ENCODE measurements around the gene PEX14.

Gene PEX14

GRCh38 chr1:10601342-10602070 lies 126.8 kb downstream of the PEX14 start:
- DNase-seq, result no peak
- in situ Hi-C loops (cut with HindIII; ENCODE audit: low pct_ligation_motif_present, low pct_unique_long_range_greater_than_20kb, low sequenced_read_pairs), result no loop called here

DNA sequence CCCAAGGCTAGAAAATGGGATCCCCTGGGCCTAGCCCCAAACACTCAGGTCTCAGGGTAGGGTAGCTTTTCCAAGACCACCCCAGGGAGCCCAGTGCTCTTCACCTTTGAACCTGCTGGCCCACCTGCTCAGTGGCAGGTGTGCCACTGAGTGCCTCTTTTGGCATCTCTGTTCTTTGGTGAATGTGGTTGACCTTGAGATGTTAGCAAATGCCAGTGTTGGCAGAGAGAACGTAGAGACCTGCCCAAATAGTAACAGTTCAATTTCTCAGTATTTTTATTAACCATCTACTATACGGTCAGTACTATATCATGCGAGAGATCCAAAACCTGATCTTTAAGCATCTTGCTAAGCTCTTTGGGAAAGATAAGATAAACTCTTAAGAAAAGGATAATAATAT lies 128.2 kb downstream of the PEX14 start:
- in situ Hi-C loops (cut with HindIII; ENCODE audit: low pct_ligation_motif_present, low pct_unique_long_range_greater_than_20kb, low sequenced_read_pairs), result no loop called here
- DNase-seq, result no peak

DNA sequence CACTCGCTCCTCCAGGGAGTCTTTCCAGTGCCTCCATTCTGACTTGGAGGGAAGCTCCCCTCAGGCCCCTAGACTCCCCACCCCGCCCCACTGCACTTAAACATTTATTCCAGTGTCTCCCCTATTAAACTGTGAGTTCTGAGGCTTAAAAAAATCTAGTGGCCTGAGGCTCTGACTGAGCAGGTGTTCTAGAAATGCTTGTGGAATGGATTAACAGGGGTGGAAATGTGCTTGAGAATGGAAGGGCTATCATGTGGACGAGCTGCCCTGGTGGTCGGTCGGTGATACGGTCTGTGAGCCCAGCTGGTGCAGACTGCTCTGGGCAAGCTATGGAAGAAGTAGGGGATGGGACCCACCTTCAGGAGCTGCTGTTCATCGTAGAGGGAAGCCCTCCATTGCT lies 130.2 kb downstream of the PEX14 start:
- in situ Hi-C loops (cut with HindIII; ENCODE audit: low pct_ligation_motif_present, low pct_unique_long_range_greater_than_20kb, low sequenced_read_pairs), result no loop called here
- no peak for DNase-seq

DNA sequence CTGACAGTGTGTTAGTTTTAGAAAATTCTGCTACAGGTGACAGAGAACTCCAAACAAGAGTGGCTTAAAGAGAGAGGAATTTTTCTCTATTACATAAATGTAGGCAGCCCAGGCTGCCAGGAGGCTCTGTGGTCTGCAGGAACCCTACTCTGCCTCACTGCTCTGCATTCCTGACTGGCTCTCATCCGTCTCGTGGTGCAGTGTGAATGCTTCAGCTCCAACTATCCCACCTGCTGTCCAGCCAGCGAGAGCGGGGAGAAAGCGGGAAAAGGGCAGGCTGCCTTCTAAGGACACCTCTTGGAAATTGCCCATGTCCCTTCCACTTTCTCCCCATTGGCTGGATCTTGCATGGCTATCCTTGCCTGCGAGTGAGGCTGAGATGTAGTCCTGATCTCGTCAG lies 131.3 kb downstream of the PEX14 start:
- in situ Hi-C loops (cut with HindIII; ENCODE audit: low pct_ligation_motif_present, low pct_unique_long_range_greater_than_20kb, low sequenced_read_pairs), result no loop called here
- peak; percentile 83 for DNase-seq

DNA sequence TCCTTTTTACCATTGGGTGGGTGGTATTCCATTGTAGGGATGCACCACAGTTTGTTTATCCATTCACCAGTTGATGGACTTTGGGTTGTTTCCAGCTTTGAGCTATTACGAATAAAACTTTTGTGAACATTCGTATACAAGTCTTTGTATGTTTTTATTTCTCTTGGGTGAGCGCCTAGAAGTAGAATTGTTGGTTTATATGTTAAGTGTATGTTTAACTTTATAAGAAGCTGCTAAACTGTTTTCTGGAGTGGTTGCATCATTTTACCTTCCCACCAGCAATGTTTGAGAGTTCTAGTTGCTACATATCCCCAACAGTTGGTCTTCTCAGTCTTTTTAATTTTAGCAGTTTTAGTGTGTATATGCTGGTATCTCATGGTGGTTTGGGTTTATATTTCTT lies 132.5 kb downstream of the PEX14 start:
- DNase-seq, result no peak
- in situ Hi-C loops (cut with HindIII; ENCODE audit: low pct_ligation_motif_present, low pct_unique_long_range_greater_than_20kb, low sequenced_read_pairs), result no loop called here

GRCh38 chr1:10608690-10609089 lies 133.9 kb downstream of the PEX14 start:
- in situ Hi-C loops (cut with HindIII; ENCODE audit: low pct_ligation_motif_present, low pct_unique_long_range_greater_than_20kb, low sequenced_read_pairs), result no loop called here
- no peak for DNase-seq

- in situ Hi-C loops (cut with HindIII; ENCODE audit: low pct_ligation_motif_present, low pct_unique_long_range_greater_than_20kb, low sequenced_read_pairs), result no loop called here
- no peak for DNase-seq
These were observed 136.3 kb downstream of the PEX14 start for GRCh38 chr1:10610901-10611600.

DNA sequence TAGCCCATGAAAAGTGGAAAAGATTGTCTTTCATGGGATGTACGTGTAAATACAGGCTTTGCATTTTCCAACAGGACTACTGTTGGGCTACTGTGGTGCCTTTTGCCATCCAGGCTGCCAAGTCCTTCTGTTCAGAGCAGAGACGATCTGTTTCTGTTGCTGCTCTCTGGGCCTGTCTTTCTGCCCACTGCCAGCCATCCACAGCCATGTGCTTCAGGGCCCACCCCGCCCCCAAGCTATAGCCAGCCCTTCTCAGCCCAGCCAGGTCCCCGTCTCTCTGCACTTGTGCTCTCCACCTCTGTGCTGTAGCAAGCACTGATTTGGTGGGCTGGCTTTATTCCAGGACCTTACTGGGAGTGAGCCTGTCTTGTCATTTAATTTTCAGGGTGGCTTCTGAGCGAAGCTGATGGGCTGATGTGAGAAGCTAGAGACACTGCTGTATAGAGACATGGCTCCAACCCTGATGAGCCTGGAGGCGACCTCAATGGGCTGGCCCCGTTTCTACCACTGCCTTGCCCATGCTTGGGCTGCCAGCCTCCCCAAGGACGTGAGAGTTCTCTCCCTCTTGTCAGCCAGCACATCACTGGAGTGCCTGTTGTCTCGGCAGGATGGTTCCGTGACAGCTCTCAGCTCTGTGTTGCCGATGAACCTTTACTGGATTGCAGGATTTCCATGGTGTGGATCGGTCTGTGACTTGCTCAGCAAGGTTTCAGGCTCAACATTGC lies 137.8 kb downstream of the PEX14 start:
- DNase-seq, result no peak
- in situ Hi-C loops (cut with HindIII; ENCODE audit: low pct_ligation_motif_present, low pct_unique_long_range_greater_than_20kb, low sequenced_read_pairs), result no loop called here

GRCh38 chr1:10613340-10613739 lies 138.6 kb downstream of the PEX14 start:
- in situ Hi-C loops (cut with HindIII; ENCODE audit: low pct_ligation_motif_present, low pct_unique_long_range_greater_than_20kb, low sequenced_read_pairs), result no loop called here
- DNase-seq, result no peak

DNA sequence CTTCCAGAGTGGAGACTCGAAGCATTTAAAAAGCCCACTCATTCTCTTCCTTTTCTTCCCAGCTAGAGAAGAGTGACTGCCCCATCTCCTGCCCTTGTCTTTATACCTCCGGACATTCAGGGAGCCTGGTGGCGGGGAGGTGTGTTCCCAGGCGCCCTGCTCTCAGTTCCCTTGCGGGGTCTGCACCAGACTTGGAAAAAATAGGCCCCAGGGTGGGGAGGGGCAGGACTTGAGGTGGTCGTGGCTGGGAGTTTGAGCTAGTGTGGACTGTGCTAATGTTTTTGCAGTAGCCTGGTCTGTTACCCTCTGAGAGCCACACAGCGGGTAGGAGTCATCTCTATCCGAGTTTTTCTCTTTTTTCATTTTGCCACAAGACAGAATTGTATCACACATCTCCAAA lies 139.1 kb downstream of the PEX14 start:
- no peak for DNase-seq
- in situ Hi-C loops (cut with HindIII; ENCODE audit: low pct_ligation_motif_present, low pct_unique_long_range_greater_than_20kb, low sequenced_read_pairs), result no loop called here

DNA sequence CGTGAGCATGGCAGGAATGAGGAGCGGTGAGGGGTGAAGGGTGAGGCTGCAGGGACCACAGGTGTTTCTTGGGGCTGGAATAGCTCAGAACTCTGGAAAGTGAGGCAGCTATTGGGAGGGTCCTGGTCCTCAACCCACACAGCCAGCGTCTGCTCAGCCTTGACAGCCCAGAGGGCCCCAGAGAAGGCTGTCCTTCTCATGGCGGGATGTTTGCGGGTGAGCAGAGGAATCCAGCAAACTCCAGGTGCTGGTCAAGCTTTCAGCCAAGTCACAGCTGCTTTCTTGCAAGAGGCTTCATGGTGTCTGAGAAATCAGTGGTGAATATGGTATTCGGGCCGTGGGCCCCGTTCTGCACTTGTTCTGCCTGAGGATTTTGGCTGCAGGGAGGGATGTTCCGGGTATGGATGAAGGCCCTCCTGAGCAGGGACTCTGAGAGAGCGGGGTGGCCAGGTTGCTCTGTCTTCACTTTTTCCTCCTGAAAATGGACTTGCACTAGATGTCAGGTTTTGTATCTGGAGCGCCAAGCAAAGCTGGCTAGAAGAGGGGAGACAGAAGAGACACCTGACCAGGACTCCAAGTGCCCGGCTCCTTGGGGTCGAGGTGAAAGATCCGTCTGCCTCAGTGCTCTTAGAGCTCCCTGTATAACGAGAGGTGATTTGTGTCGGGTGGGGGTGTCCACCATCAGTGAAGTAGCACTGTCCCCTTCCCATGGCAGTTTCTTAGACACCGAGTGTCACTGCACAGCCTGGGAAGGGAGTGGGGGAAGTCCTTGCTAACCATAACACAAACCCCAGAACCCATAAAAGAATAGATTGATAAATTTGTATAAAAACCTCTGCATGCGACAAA lies 139.9 kb downstream of the PEX14 start:
- in situ Hi-C loops (cut with HindIII; ENCODE audit: low pct_ligation_motif_present, low pct_unique_long_range_greater_than_20kb, low sequenced_read_pairs), result no loop called here

DNA sequence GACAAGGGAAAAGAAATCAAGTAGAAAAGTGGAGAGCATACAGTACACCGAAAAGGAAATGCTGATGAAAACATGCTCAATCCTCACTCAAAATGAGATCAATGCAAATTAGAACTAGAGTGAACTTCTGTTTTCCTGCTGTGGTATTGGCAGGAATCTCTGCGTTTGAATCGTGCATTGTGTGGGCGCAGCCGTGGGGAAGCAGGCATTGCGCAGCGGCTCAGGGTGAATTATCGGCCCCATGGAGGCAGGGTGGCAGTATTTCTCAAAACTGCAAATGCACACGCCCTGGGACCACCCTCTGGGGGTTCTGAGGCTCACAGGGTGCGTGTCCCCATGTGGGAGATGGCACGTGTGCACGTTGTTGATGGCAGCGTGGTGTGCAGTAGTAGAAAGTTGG lies 140.6 kb downstream of the PEX14 start:
- no peak for DNase-seq
- in situ Hi-C loops (cut with HindIII; ENCODE audit: low pct_ligation_motif_present, low pct_unique_long_range_greater_than_20kb, low sequenced_read_pairs), result no loop called here

More for the DNA sequence above, 139.9 kb downstream of the PEX14 start:
- no peak for DNase-seq

DNA sequence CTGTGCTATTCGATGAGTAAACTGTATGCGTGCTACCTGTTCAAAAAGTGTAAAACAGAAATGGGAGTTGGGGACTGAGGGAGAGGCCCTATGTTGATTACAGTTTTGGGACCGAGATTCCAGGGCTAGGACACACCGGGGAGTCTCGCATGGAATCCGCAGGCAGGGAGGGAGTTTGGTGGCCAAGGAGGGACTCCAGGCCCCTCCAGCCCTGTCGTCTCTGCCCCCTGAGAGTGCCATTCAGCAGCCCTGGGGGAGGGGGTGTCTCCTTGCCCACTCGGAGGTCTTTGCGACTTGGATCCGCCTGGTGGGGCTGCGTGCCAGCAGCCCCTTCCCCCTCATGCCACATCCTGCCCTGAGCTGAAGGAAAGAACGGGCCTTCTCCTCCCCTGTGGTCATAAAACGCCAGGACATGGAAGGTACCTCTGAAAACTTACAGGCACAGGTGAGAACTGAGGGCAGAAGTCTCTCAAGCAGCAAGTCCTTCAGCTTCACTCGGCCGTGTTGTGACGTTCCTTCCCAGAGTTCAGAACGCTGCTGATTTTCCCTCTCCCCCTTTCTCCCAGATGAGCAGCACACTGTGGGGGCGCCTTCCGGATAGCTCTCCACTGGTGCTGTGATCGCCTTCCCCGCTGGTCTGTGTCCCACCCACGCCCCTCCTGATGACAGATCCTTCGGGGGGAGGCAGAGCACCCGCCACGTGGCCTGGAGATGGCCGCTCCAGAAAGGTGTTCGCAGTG lies 141.4 kb downstream of the PEX14 start:
- DNase-seq, result no peak
- in situ Hi-C loops (cut with HindIII; ENCODE audit: low pct_ligation_motif_present, low pct_unique_long_range_greater_than_20kb, low sequenced_read_pairs), result no loop called here

DNA sequence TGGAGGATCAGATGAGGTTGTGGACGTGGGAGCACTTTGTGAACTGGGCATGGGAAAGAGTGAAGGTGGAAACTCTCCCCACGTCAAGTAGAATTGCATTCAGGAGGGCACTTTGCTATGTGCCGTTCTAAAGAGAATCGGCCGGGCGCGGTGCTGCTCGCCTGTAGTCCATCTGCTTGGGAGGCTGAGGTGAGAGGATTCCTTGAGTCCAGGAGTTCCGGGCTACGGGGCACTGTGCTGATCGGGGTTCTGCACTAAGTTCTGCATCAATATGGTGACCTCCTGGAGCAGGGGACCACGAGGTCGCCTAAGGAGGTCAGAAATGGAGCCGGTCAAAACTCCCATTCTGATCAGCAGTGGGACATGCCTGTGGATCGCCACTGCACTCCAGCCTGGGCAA lies 141.9 kb downstream of the PEX14 start:
- in situ Hi-C loops (cut with HindIII; ENCODE audit: low pct_ligation_motif_present, low pct_unique_long_range_greater_than_20kb, low sequenced_read_pairs), result no loop called here
- DNase-seq, result no peak

- DNase-seq, result no peak
- in situ Hi-C loops (cut with HindIII; ENCODE audit: low pct_ligation_motif_present, low pct_unique_long_range_greater_than_20kb, low sequenced_read_pairs), result no loop called here
These were observed 142.6 kb downstream of the PEX14 start for GRCh38 chr1:10617318-10617717.

- no peak for DNase-seq
- in situ Hi-C loops (cut with HindIII; ENCODE audit: low pct_ligation_motif_present, low pct_unique_long_range_greater_than_20kb, low sequenced_read_pairs), result no loop called here
These were observed 143.5 kb downstream of the PEX14 start for GRCh38 chr1:10617931-10618885.

DNA sequence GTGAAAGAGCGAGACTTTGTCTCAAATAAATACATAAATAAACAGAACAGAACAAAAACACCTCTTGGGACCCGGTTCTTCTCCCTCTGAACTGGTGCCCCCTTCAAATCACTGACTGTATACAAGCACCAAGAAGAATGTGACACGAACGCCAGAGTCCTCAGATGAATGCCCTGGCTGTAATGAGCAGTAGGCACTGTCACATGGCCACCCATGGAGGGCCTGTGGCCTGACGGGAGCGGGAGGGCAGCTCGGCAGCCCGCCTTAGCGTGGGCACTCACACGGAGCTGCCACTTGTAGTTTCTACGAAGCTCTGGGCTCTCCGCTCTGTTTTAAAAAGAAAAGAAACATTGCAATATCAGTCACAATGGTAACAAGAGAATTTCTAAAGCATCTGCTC lies 146.0 kb downstream of the PEX14 start:
- DNase-seq, result no peak
- in situ Hi-C loops (cut with HindIII; ENCODE audit: low pct_ligation_motif_present, low pct_unique_long_range_greater_than_20kb, low sequenced_read_pairs), result no loop called here

Measured in ACHN (cell line).